H1 (cell line): ENCODE data around the gene ENTREP1. TPM values are rescaled to one million over a fixed set of nuclear protein-coding genes. Genes with fewer than 3 reads are reported as not detected.

Experiments
- CTCF ChIA-PET: fragments of 300-600 bp; sonication (Branson Sonifier 250); formaldehyde crosslinking; loops from one replicate; lab custom pipeline; 2021; ENCODE audit not compliant: partially characterized antibody; lab: Charles Lee
- POLR2A ChIA-PET: fragments of 300-600 bp; sonication (Branson Sonifier 250); formaldehyde crosslinking; loops from one replicate; lab custom pipeline; 2021; ENCODE audit warnings: inconsistent platforms; ENCODE audit not compliant: partially characterized antibody; lab: Charles Lee
- DNase-seq, 2 experiments: peaks; one replicate each; pipeline versions ENCODE4 v3.0.0 to v3.0.0-alpha.2; 2010 to 2022; ENCODE audit warnings: low spot score in 2 of 2, low read depth in 1 of 2, mixed read lengths in 1 of 2
- FAIRE-seq: peaks from 2 replicates; lab custom pipeline; 2011; peaks lifted over from hg19 to GRCh38; lab: Jason Lieb, UNC
- H2AFZ ChIP-seq: 2 replicates; pipeline ENCODE4 v1.8.1; 2012; ENCODE audit warnings: low read length, inconsistent platforms
- H2AK5ac ChIP-seq: 2 replicates; pipeline ENCODE4 v1.6.1; 2013; ENCODE audit warnings: low read depth, low read length
- H2BK120ac ChIP-seq: replicated peaks from 2 replicates; pipeline ENCODE3; 2013; ENCODE audit warnings: low read depth, low read length, inconsistent platforms
- H2BK12ac ChIP-seq: 2 replicates; pipeline ENCODE4 v1.6.1; 2013; ENCODE audit warnings: low read depth, low read length
- H2BK15ac ChIP-seq: 2 replicates; pipeline ENCODE4 v1.6.1; 2013; ENCODE audit warnings: low read length
- H2BK20ac ChIP-seq: 2 replicates; pipeline ENCODE4 v1.6.1; 2013; ENCODE audit warnings: low read length
- H2BK5ac ChIP-seq: 2 replicates; pipeline ENCODE4 v1.6.1; 2013; ENCODE audit warnings: low read depth, low read length
- H3K14ac ChIP-seq: 2 replicates; pipeline ENCODE4 v1.6.1; 2013; ENCODE audit warnings: inconsistent platforms; ENCODE audit not compliant: insufficient read length
- H3K18ac ChIP-seq: 2 replicates; pipeline ENCODE4 v1.6.1; 2013; ENCODE audit warnings: low read length; ENCODE audit errors: extremely low read depth
- H3K23ac ChIP-seq: 2 replicates; pipeline ENCODE4 v1.6.1; 2013; ENCODE audit warnings: inconsistent platforms; ENCODE audit not compliant: insufficient read length
- H3K23me2 ChIP-seq: 2 replicates; pipeline ENCODE4 v1.6.1; 2013; ENCODE audit warnings: low read depth, low read length
- H3K27ac ChIP-seq: 2 replicates; pipeline ENCODE4 v1.6.1; 2011; ENCODE audit warnings: low read depth, low read length, inconsistent platforms
- H3K27me3 ChIP-seq, 4 experiments: replicated peaks in 1 of 4; 1 replicate in 1 of 4; 2 replicates in 3 of 4; pipeline versions ENCODE4 v1.6.1 to v1.8.1; 2011 to 2013; ENCODE audit warnings: low read length in 3 of 4, mild to moderate bottlenecking in 3 of 4, inconsistent platforms in 2 of 4, mixed read lengths in 2 of 4, moderate library complexity in 1 of 4; ENCODE audit not compliant: control insufficient read depth in 3 of 4, insufficient read depth in 3 of 4; ENCODE audit errors: extremely low read depth in 1 of 4
- H3K36me3 ChIP-seq, 4 experiments: 2 replicates each; pipeline versions ENCODE4 v1.6.1 to v1.8.1; 2011 to 2013; ENCODE audit warnings: mild to moderate bottlenecking in 4 of 4, low read length in 3 of 4, moderate library complexity in 2 of 4, control low read depth in 1 of 4, inconsistent platforms in 1 of 4; ENCODE audit not compliant: insufficient read depth in 4 of 4, control insufficient read depth in 2 of 4
- H3K4ac ChIP-seq: replicated peaks from 2 replicates; pipeline ENCODE3; 2013; ENCODE audit warnings: low read length, low read depth, mixed read lengths, inconsistent platforms; ENCODE audit not compliant: insufficient read length
- H3K4me1 ChIP-seq, 4 experiments: replicated peaks in 1 of 4; 1 replicate in 1 of 4; 2 replicates in 3 of 4; pipeline versions ENCODE4 v1.6.1 to v1.8.1; 2011 to 2013; ENCODE audit warnings: low read length in 3 of 4, inconsistent platforms in 2 of 4, mixed read lengths in 1 of 4; ENCODE audit not compliant: insufficient read depth in 4 of 4, control insufficient read depth in 3 of 4
- H3K4me2 ChIP-seq, 2 experiments: 2 replicates each; pipeline versions ENCODE4 v1.6.1 to v1.8.1; 2011 to 2013; ENCODE audit warnings: low read depth in 2 of 2, low read length in 2 of 2, control low read depth in 1 of 2, inconsistent platforms in 1 of 2, mild to moderate bottlenecking in 1 of 2; ENCODE audit not compliant: insufficient read depth in 1 of 2
- H3K4me3 ChIP-seq, 4 experiments: fragments of 200-600, 300-600 bp in 1 of 4; sonication (generic), shearing (Covaris generic), sonication (Bioruptor Twin) in 1 of 4; 2 replicates each; pipeline versions ENCODE4 v1.5.1 to v1.8.1; 2011 to 2016; ENCODE audit warnings: low read length in 4 of 4, low read depth in 3 of 4, control low read depth in 2 of 4, inconsistent platforms in 2 of 4, mild to moderate bottlenecking in 2 of 4, mixed read lengths in 1 of 4, moderate library complexity in 1 of 4; ENCODE audit not compliant: insufficient read depth in 2 of 4; ENCODE audit errors: extremely low read depth in 1 of 4
- H3K56ac ChIP-seq: replicated peaks from 2 replicates; pipeline ENCODE3; 2013; ENCODE audit warnings: low read depth, mild to moderate bottlenecking, mixed read lengths, low read length, inconsistent platforms; ENCODE audit not compliant: insufficient read length
- H3K79me1 ChIP-seq: 2 replicates; pipeline ENCODE4 v1.6.1; 2013; ENCODE audit warnings: low read depth, low read length, control low read depth
- H3K79me2 ChIP-seq, 2 experiments: 2 replicates each; pipeline versions ENCODE4 v1.6.1 to v1.8.1; 2012 to 2013; ENCODE audit warnings: low read length in 2 of 2, mild to moderate bottlenecking in 2 of 2, inconsistent platforms in 1 of 2; ENCODE audit not compliant: insufficient read depth in 2 of 2, control insufficient read depth in 1 of 2
- H3K9ac ChIP-seq, 4 experiments: replicated peaks in 1 of 4; 1 replicate in 1 of 4; 2 replicates in 3 of 4; pipeline versions ENCODE4 v1.6.1 to v1.8.1; 2011 to 2013; ENCODE audit warnings: low read depth in 3 of 4, low read length in 3 of 4, control low read depth in 2 of 4, mild to moderate bottlenecking in 2 of 4, moderate library complexity in 2 of 4, inconsistent platforms in 1 of 4; ENCODE audit errors: extremely low read depth in 1 of 4
- H3K9me3 ChIP-seq, 2 experiments: 2 replicates each; pipeline versions ENCODE4 v1.6.1 to v1.8.1; 2012 to 2013; ENCODE audit warnings: mild to moderate bottlenecking in 2 of 2, moderate library complexity in 2 of 2, control low read depth in 1 of 2, inconsistent platforms in 1 of 2, low read depth in 1 of 2, low read length in 1 of 2, mixed read lengths in 1 of 2; ENCODE audit not compliant: insufficient read depth in 2 of 2
- H4K20me1 ChIP-seq, 2 experiments: replicated peaks in 1 of 2; 2 replicates each; pipeline versions ENCODE3 to v1.8.1; 2011 to 2013; ENCODE audit warnings: inconsistent platforms in 2 of 2, low read length in 2 of 2, mild to moderate bottlenecking in 1 of 2; ENCODE audit not compliant: insufficient read depth in 2 of 2, control insufficient read depth in 1 of 2
- H4K5ac ChIP-seq: 2 replicates; pipeline ENCODE4 v1.6.1; 2013; ENCODE audit warnings: low read length, low read depth, mixed read lengths, inconsistent platforms; ENCODE audit not compliant: insufficient read length
- H4K8ac ChIP-seq: 2 replicates; pipeline ENCODE4 v1.8.0; 2013; ENCODE audit warnings: mild to moderate bottlenecking, moderate library complexity, low read length, inconsistent platforms; ENCODE audit not compliant: insufficient read depth; ENCODE audit errors: extremely low read depth
- H4K91ac ChIP-seq: replicated peaks from 2 replicates; pipeline ENCODE3; 2013; ENCODE audit warnings: low read length, mixed read lengths, inconsistent platforms; ENCODE audit not compliant: insufficient read length
- CEBPB ChIP-seq: IDR thresholded peaks from 2 replicates; pipeline ENCODE4 v1.6.1; 2012; ENCODE audit warnings: low read depth, low read length
- GABPA ChIP-seq: IDR thresholded peaks from 2 replicates; pipeline ENCODE4 v1.6.1; 2011; ENCODE audit warnings: mild to moderate bottlenecking, low read length, moderate library complexity, borderline replicate concordance; ENCODE audit not compliant: insufficient read depth
- POLR2A ChIP-seq, 2 experiments: IDR thresholded peaks; 1 replicate in 1 of 2; 2 replicates in 1 of 2; pipeline ENCODE4 v1.6.1; 2011; ENCODE audit warnings: low read depth in 2 of 2, low read length in 2 of 2, mild to moderate bottlenecking in 2 of 2; ENCODE audit errors: control extremely low read depth in 1 of 2
- POU5F1 ChIP-seq: IDR thresholded peaks from 2 replicates; pipeline ENCODE4 v1.6.1; 2011; ENCODE audit warnings: low read depth, mild to moderate bottlenecking, low read length, moderate library complexity
- RFX5 ChIP-seq: IDR thresholded peaks from 2 replicates; pipeline ENCODE4 v1.6.1; 2011; ENCODE audit warnings: low read depth, low read length, improper control_type of control experiment, borderline replicate concordance
- RXRA ChIP-seq: IDR thresholded peaks from 2 replicates; pipeline ENCODE4 v1.6.1; 2011; ENCODE audit warnings: low read depth, mild to moderate bottlenecking, low read length, moderate library complexity; ENCODE audit not compliant: insufficient read depth
- SP2 ChIP-seq: IDR thresholded peaks from 2 replicates; pipeline ENCODE4 v1.6.1; 2012; ENCODE audit warnings: mild to moderate bottlenecking, low read length, inconsistent platforms
- TAF7 ChIP-seq: optimal IDR thresholded peaks from 2 replicates; pipeline ENCODE3; 2011; ENCODE audit warnings: low read depth, mild to moderate bottlenecking, inconsistent platforms, low read length, moderate library complexity, borderline replicate concordance
- TCF12 ChIP-seq: IDR thresholded peaks from 2 replicates; pipeline ENCODE4 v1.6.1; 2011; ENCODE audit warnings: low read depth, mild to moderate bottlenecking, low read length
- WGBS, 2 experiments: shearing (Covaris generic) in 1 of 2; methylation state at CpG; one replicate each; pipeline versions ENCODE4 v1.1.6 to v1.1.7; 2013 to 2015; ENCODE audit warnings: low lambda C conversion rate in 2 of 2, mixed read lengths in 2 of 2, inconsistent platforms in 1 of 2, low coverage in 1 of 2, missing lambda C conversion rate in 1 of 2; ENCODE audit not compliant: insufficient replicate concordance in 2 of 2, insufficient coverage in 1 of 2, insufficient read length in 1 of 2; ENCODE audit errors: extremely low coverage in 1 of 2, missing lambda C conversion rate in 1 of 2; 5-methylcytosine and 5-hydroxymethylcytosine counted together
- polyA plus RNA-seq, 7 experiments: library from polyadenylated mRNA; depleted of rRNA in 3 of 7; stranded (reverse) in 5 of 7; unstranded in 2 of 7; fragments of >200 nt in 5 of 7; fragments of 200-250 nt in 2 of 7; gene quantifications; 1 replicate in 5 of 7; 2 replicates in 1 of 7; 4 replicates in 1 of 7; pipeline versions ENCODE4 v1.2.1 to v1.2.3, GENCODE V29; 2011 to 2013; ENCODE audit warnings: missing spikeins in 2 of 7, mixed read lengths in 2 of 7
- total RNA-seq: library from RNA; stranded (reverse); fragmentation: NEBNext Ultra II Directional; extraction: Animal tissue kit (Norgen Biotek cat#: 25700); gene quantifications from 2 replicates; pipeline ENCODE4 v1.2.1, GENCODE V29; 2021
- TF ChIP-seq, protein P1 (sequence below): IDR thresholded peaks from 2 replicates; pipeline ENCODE4 v1.6.1; 2012; ENCODE audit warnings: low read length, inconsistent platforms

The ENTREP1 gene
- total and polyA plus RNA-seq, 2 of the 8 experiments (the other 6 are each of a cell fraction or from before 2014, with no cell fraction given) = 15.3 to 25.0 TPM

DNA sequence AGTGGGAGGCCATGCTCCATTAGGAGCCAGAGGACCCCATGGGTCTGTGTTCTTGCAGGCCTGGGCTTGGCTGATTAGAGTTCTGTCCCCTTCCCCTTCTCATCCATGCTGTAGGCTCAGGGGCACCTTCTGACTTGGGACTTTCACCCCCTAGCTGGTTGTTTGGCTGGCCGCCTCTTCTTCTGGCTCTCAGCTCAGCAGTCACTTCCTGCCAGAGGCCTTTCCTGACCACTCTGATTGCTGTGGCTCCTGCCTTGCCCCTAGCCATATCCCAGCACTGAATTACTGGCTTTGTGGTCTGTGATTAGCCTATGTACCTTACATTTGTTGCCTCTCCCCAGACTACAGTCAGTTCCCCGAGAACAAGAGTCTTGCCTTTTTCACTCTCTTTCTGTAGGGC, 14.6 kb downstream of the ENTREP1 start:
- Histone ChIP-seq H2AFZ (no peak overlapping the region), H3K23ac (no peak overlapping the region), H3K4ac (no peak overlapping the region), H4K91ac (no peak overlapping the region), H3K79me1 (no peaks in the 10 kb centered on the region), H3K79me2 (0 out of 4 replicates have a peak, but pooled peaks cover 0 to 3% of the 10 kb centered on the region in 2 experiments), H4K8ac (no peak overlapping the region), H2BK20ac (no peak overlapping the region), H3K56ac (no peak overlapping the region), H3K9me3 (no peaks in the 10 kb centered on the region), H3K4me1 (peaks cover 0 to 3% (median 2%) of the 10 kb centered on the region in 4 experiments; a peak in 3 of 7 replicates), H2BK120ac (no peak overlapping the region), H3K9ac (no peak overlapping the region), H2AK5ac (0 out of 2 replicates have a peak overlapping the region, but pooled peaks have one; percentile 76), H2BK15ac (no peak overlapping the region), H4K5ac (no peak overlapping the region), H2BK5ac (no peak overlapping the region), H3K23me2 (no peaks in the 10 kb centered on the region; the same call in 1 of the 2 replicates), H3K4me2 (no peak overlapping the region; a peak in 1 of 4 replicates), H3K36me3 (no peaks in the 10 kb centered on the region; a peak in 1 of 8 replicates), H3K4me3 (no peak overlapping the region), H3K27ac (no peak overlapping the region), H2BK12ac (peak overlapping the region; percentile 34; the same call in 1 of the 2 replicates), H4K20me1 (no peaks in the 10 kb centered on the region), H3K27me3 (no peaks in the 10 kb centered on the region), H3K18ac (no peak overlapping the region), H3K14ac (no peak overlapping the region)
- 79% methylated on average over 2 of the region's 2 CpGs; no CpG with 5 or more reads in 1 of the 2 experiments for WGBS, 2 experiments
- FAIRE-seq (no peak), DNase-seq (no peak)
- ChIA-PET POLR2A (interaction anchor here (1.3 to 1.9 kb wide), 2 partner anchors 12 to 14 kb away, joined by 4 to 7 read pairs; no protein-coding TSS in a partner anchor), CTCF (interaction anchor here (1.4 kb wide), 1 partner anchor 32 kb away, joined by 4 read pairs; no protein-coding TSS in a partner anchor)
- TF ChIP-seq POLR2A (IDR thresholded peaks at IDR 0.05; ENCODE audit: control extremely low read depth in 1 of 2, low read depth in 2 of 2, low read length in 2 of 2) = no peak
- no peak for TF ChIP-seq TCF12
- no peak for TF ChIP-seq CEBPB
- no peak for TF ChIP-seq GABPA
- no peak for TF ChIP-seq POU5F1
- no peak for TF ChIP-seq RXRA
- TF ChIP-seq, protein P1, sequence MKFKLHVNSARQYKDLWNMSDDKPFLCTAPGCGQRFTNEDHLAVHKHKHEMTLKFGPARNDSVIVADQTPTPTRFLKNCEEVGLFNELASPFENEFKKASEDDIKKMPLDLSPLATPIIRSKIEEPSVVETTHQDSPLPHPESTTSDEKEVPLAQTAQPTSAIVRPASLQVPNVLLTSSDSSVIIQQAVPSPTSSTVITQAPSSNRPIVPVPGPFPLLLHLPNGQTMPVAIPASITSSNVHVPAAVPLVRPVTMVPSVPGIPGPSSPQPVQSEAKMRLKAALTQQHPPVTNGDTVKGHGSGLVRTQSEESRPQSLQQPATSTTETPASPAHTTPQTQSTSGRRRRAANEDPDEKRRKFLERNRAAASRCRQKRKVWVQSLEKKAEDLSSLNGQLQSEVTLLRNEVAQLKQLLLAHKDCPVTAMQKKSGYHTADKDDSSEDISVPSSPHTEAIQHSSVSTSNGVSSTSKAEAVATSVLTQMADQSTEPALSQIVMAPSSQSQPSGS = no peak
- TF ChIP-seq SP2 = no peak
- no peak for TF ChIP-seq TAF7
- no peak for TF ChIP-seq RFX5
